K562 (cell line): ENCODE results near the gene SLC7A4. TPM values are rescaled to one million over a fixed set of nuclear protein-coding genes. Genes with fewer than 3 reads are reported as not detected.

Experiments
- IRF2 ChIP-seq: sonication (generic); formaldehyde crosslinking; IDR thresholded peaks from 2 replicates; pipeline ENCODE4 v1.8.1; 2022; ENCODE audit warnings: mild to moderate bottlenecking, missing genetic modification reagents
- NELFE ChIP-seq: IDR thresholded peaks from 2 replicates; pipeline ENCODE4 v1.6.1; 2011; ENCODE audit warnings: mild to moderate bottlenecking; ENCODE audit not compliant: insufficient read depth, insufficient read length
- NRF1 ChIP-seq, 2 experiments: fragments of 450-650 bp; IDR thresholded peaks in 1 of 2; conservative IDR thresholded peaks in 1 of 2; 2 replicates each; pipeline ENCODE4 v1.6.1; 2014; ENCODE audit warnings: mild to moderate bottlenecking in 2 of 2
- POLR2B ChIP-seq: fragments of 450-650 bp; IDR thresholded peaks from 2 replicates; pipeline ENCODE4 v1.6.1; 2018; ENCODE audit warnings: low read depth; ENCODE audit not compliant: partially characterized antibody
- SLC30A9 ChIP-seq: fragments of 250-450 bp; sonication (Bioruptor Pico); IDR thresholded peaks from 2 replicates; pipeline ENCODE4 v1.8.0; 2022; ENCODE audit warnings: mild to moderate bottlenecking, moderate library complexity
- TEAD2 ChIP-seq: fragments of 450-650 bp; IDR thresholded peaks from 2 replicates; pipeline ENCODE4 v1.6.1; 2016; ENCODE audit warnings: missing genetic modification characterization, control low read depth, missing compliant biosample characterization
- TFE3 ChIP-seq: fragments of 450-650 bp; formaldehyde crosslinking; IDR thresholded peaks from 2 replicates; pipeline ENCODE4 v1.4.0; 2020; ENCODE audit warnings: mild to moderate bottlenecking, mixed read lengths
- ZBTB40 ChIP-seq, 2 experiments: fragments of 450-650 bp in 1 of 2; sonication (generic) in 1 of 2; formaldehyde crosslinking in 1 of 2; IDR thresholded peaks; 2 replicates each; pipeline versions ENCODE4 v1.7.1 to v1.9.0; 2016 to 2022; ENCODE audit warnings: inconsistent platforms in 1 of 2, mild to moderate bottlenecking in 1 of 2, missing genetic modification reagents in 1 of 2
- ZNF12 ChIP-seq: sonication (generic); formaldehyde crosslinking; IDR thresholded peaks from 2 replicates; pipeline ENCODE4 v1.4.0; 2020; ENCODE audit warnings: mild to moderate bottlenecking, missing genetic modification reagents
- ZNF592 ChIP-seq: fragments of 450-650 bp; IDR thresholded peaks from 2 replicates; pipeline ENCODE4 v1.6.1; 2017; ENCODE audit warnings: antibody characterized with exemption, mild to moderate bottlenecking
- ZNF655 ChIP-seq: fragments of 250-450 bp; sonication (Bioruptor Pico); IDR thresholded peaks from 2 replicates; pipeline ENCODE4 v1.5.0; 2021
- polyA plus RNA-seq, 8 experiments: library from polyadenylated mRNA; depleted of rRNA in 4 of 8; stranded (reverse) in 5 of 8; unstranded in 3 of 8; fragments of >200 nt; fragmentation: Nextera tagmentation in 2 of 8; fragmentation: Illumina TruSeq in 1 of 8; extraction: Ambion mirVana in 2 of 8; extraction: Trizol in 1 of 8; gene quantifications; 2 replicates each; pipeline versions ENCODE4 v1.2.1 to v1.2.3, GENCODE V29; 2011 to 2014; ENCODE audit warnings: inconsistent platforms in 1 of 8, missing spikeins in 1 of 8
- total RNA-seq, 7 experiments: library from RNA; depleted of rRNA in 6 of 7; stranded (reverse); fragments of >200 nt in 6 of 7; fragmentation: Illumina TruSeq in 2 of 7; extraction: Trizol in 2 of 7; gene quantifications; 2 replicates each; pipeline versions ENCODE4 v1.2.1 to v1.2.3, GENCODE V29; 2011 to 2021; ENCODE audit warnings: low replicate concordance in 1 of 7

The SLC7A4 gene
- total and polyA plus RNA-seq, 9 of the 15 experiments (the other 6 are each of a cell fraction or from before 2014, with no cell fraction given), result not detected

- TF ChIP-seq TFE3 (CRISPR knock-in tag) (no peak), NELFE (no peak), ZNF12 (no peak), IRF2 (CRISPR knock-in tag) (no peak), POLR2B (no peak), NRF1 (conservative IDR thresholded peaks at IDR 0.05 in 1 of 2, IDR thresholded peaks at IDR 0.05 in 1 of 2) (no peak), TEAD2 (tag) (no peak), ZBTB40 (IDR thresholded peaks at IDR 0.05) (no peak), ZBTB40 (CRISPR knock-in tag; IDR thresholded peaks at IDR 0.05) (no peak), ZNF592 (no peak), ZNF655 (CRISPR knock-in tag) (no peak), SLC30A9 (CRISPR knock-in tag) (no peak)
These were observed 31.3 kb downstream of the SLC7A4 start (continued) for GRCh38 chr22:21000987-21001600.
